Ascending aorta (tissue), 2 donors: ENCODE measurements around the gene CHRNB1. TPM values are rescaled to one million over a fixed set of nuclear protein-coding genes. Genes with fewer than 3 reads are reported as not detected.

Experiments
- DNase-seq, 2 donors: peaks; one replicate each; pipeline ENCODE4 v3.0.0-alpha.2; 2019; ENCODE audit warnings: low spot score in 2 of 2
- H3K27ac ChIP-seq, 2 donors: fragments of 200-600 bp; sonication (generic); one replicate each; pipeline ENCODE4 v1.5.1; 2016 to 2017; ENCODE audit warnings: mild to moderate bottlenecking in 1 of 2
- H3K27me3 ChIP-seq: fragments of 200-600 bp; sonication (generic); one replicate; pipeline ENCODE4 v1.5.1; 2017
- H3K36me3 ChIP-seq, 2 donors: fragments of 200-600 bp; sonication (generic); one replicate each; pipeline ENCODE4 v1.5.1; 2016
- H3K4me1 ChIP-seq, 2 donors: fragments of 200-600 bp; sonication (generic); one replicate each; pipeline ENCODE4 v1.5.1; 2016 to 2017; ENCODE audit warnings: mild to moderate bottlenecking in 1 of 2
- H3K4me3 ChIP-seq, 2 donors: fragments of 200-600 bp; sonication (generic); one replicate each; pipeline ENCODE4 v1.5.1; 2016 to 2017; ENCODE audit warnings: mild to moderate bottlenecking in 1 of 2
- H3K9me3 ChIP-seq, 2 donors: fragments of 200-600 bp; sonication (generic); one replicate each; pipeline ENCODE4 v1.5.1; 2016
- intact Hi-C: fragments of 100-400 bp; cut with DNase I; formaldehyde crosslinking; loops from one replicate; pipeline ENCODE4 v1.15.1; 2023
- total RNA-seq: library from RNA; depleted of rRNA; stranded (reverse); fragments of >200 nt; gene quantifications from one replicate; pipeline ENCODE4 v1.1.0, GENCODE V29; 2016
- TF ChIP-seq, protein P1 (sequence below), 3 experiments: fragments of 200-600 bp in 2 of 3; fragments of 450-650 bp in 1 of 3; sonication (generic) in 2 of 3; IDR thresholded peaks; one replicate each; pipeline ENCODE4 v1.5.1; 2016 to 2019; ENCODE audit warnings: antibody characterized with exemption in 3 of 3, mild to moderate bottlenecking in 1 of 3, moderate library complexity in 1 of 3

The CHRNB1 gene
- total RNA-seq, 1 donor from 2014 or later, result 5.0 TPM

DNA sequence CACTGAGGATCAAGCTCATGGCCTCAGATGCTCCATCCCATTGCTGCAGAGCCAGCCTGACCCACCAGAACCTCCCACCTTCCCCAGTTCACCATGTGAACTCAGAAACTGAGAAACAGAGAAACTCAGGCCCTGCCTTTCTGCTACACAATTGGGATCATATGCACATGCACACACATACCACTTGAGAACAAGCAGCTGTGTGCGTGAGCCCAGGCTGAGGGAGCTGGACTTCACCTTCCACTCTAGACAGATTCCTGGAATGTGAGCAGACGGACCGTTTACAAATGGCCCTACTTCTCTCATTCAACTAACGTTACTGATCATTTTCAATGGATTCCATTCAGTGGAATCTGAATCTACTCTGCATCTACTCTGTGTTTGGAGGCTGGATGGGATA, 21.2 kb upstream of the CHRNB1 start:
- intact Hi-C loops, result no loop called here
- no peaks in the 10 kb centered on the region for H3K9me3 ChIP-seq
- H3K4me3 ChIP-seq, result no peak overlapping the region
- H3K4me1 ChIP-seq, result no peaks in the 10 kb centered on the region
- H3K36me3 ChIP-seq, result no peaks in the 10 kb centered on the region
- H3K27me3 ChIP-seq, result no peaks in the 10 kb centered on the region
- no peak overlapping the region for H3K27ac ChIP-seq
- no peak for DNase-seq
- TF ChIP-seq, protein P1, sequence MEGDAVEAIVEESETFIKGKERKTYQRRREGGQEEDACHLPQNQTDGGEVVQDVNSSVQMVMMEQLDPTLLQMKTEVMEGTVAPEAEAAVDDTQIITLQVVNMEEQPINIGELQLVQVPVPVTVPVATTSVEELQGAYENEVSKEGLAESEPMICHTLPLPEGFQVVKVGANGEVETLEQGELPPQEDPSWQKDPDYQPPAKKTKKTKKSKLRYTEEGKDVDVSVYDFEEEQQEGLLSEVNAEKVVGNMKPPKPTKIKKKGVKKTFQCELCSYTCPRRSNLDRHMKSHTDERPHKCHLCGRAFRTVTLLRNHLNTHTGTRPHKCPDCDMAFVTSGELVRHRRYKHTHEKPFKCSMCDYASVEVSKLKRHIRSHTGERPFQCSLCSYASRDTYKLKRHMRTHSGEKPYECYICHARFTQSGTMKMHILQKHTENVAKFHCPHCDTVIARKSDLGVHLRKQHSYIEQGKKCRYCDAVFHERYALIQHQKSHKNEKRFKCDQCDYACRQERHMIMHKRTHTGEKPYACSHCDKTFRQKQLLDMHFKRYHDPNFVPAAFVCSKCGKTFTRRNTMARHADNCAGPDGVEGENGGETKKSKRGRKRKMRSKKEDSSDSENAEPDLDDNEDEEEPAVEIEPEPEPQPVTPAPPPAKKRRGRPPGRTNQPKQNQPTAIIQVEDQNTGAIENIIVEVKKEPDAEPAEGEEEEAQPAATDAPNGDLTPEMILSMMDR (IDR thresholded peaks at IDR 0.05), result no peak

- no peaks in the 10 kb centered on the region for H3K27me3 ChIP-seq
- no peak within 1 kb of the TSS for H3K27ac ChIP-seq
- no peak within 1 kb of the TSS for H3K4me3 ChIP-seq
- no peaks in the 10 kb centered on the region for H3K4me1 ChIP-seq
- H3K9me3 ChIP-seq, result no peaks in the 10 kb centered on the region
- DNase-seq, result no peak
- intact Hi-C loops, result no loop called here
- TF ChIP-seq, protein P1 (IDR thresholded peaks at IDR 0.05), result no peak
- H3K36me3 ChIP-seq, result no peaks in the 10 kb centered on the region
Observed at GRCh38 chr17:7425316-7425715, 19.5 kb upstream of the CHRNB1 start, which contains the start of gene SPEM2. TSS of gene SPEM2 (plus strand) at chr17:7425616. CDS start at chr17:7425689, 73 bp downstream.

DNA sequence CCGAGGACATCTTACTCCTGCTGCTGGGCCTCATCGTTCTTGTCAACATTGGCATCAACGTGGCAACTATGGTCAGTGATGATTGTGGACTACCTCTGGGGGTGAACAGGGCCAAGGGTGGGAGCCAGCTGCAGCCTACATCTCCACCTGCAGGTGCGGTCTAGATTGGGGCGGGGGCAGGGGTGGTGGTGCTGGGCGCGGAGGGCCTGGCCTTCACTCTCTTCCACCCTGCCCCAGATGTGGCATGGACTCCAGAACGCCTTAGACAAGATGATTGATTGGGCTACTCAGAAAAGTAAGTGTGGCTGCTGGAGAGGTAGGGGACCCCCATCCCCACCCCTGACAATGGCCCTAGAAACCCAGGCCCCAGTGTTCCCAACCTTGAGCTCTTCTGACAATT, 19.1 kb upstream of the CHRNB1 start:
- Histone ChIP-seq H3K9me3 (no peaks in the 10 kb centered on the region), H3K36me3 (no peaks in the 10 kb centered on the region), H3K27me3 (no peaks in the 10 kb centered on the region), H3K27ac (no peak overlapping the region), H3K4me3 (no peak overlapping the region), H3K4me1 (no peaks in the 10 kb centered on the region)
- TF ChIP-seq, protein P1 (IDR thresholded peaks at IDR 0.05), result no peak
- no peak for DNase-seq
- intact Hi-C loops, result no loop called here

DNA sequence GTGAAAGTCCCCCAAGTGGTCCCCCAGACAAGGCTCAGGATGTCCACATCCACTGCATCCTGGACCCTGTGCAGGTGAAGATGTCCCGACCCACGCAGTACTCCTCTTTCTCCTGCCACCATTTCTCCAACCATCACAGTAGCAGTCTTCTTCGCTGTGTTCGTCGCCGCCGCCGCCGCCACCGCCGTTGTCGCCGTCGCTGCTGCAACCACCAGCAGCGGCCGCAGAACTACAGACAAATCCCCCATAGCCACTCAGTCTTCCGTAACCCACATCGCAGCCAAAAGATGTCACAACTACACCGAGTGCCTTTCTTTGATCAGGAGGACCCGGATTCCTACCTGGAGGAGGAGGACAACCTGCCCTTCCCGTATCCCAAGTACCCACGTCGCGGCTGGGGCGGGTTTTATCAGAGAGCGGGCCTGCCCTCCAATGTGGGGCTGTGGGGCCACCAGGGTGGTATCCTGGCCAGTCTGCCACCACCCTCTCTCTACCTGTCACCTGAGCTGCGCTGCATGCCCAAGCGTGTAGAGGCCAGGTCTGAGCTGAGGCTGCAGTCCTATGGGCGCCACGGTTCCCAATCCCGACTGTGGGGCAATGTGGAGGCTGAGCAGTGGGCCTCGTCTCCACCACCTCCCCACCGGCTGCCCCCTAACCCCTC, 18.5 kb upstream of the CHRNB1 start:
- TF ChIP-seq, protein P1 (IDR thresholded peaks at IDR 0.05), result no peak
- H3K27me3 ChIP-seq, result no peaks in the 10 kb centered on the region
- DNase-seq, result no peak
- intact Hi-C loops, result no loop called here
- H3K4me1 ChIP-seq, result no peaks in the 10 kb centered on the region
- H3K36me3 ChIP-seq, result no peaks in the 10 kb centered on the region
- no peak overlapping the region for H3K4me3 ChIP-seq
- no peak overlapping the region for H3K27ac ChIP-seq
- H3K9me3 ChIP-seq, result no peaks in the 10 kb centered on the region

- no peak overlapping the region for H3K4me3 ChIP-seq
- no peaks in the 10 kb centered on the region for H3K4me1 ChIP-seq
- no peaks in the 10 kb centered on the region for H3K9me3 ChIP-seq
- intact Hi-C loops, result no loop called here
- H3K36me3 ChIP-seq, result no peaks in the 10 kb centered on the region
- no peak for DNase-seq
- H3K27me3 ChIP-seq, result no peaks in the 10 kb centered on the region
- TF ChIP-seq, protein P1 (IDR thresholded peaks at IDR 0.05), result no peak
- H3K27ac ChIP-seq, result no peak overlapping the region
Observed at GRCh38 chr17:7426896-7427489, 17.9 kb upstream of the CHRNB1 start.
